ENCODE data around the gene CACNB2.

The CACNB2 gene

GRCh38 chr10:18497806-18498369 lies 357.7 kb downstream of the CACNB2 start:
- Histone ChIP-seq H3F3A (ENCODE audit: control insufficient read depth, insufficient read depth) (no peaks in the 10 kb centered on the region), H3K4me3 (ENCODE audit: low read length) (no peak overlapping the region), H3K9me3 (ENCODE audit: control insufficient read depth, insufficient read depth, low read length) (no peaks in the 10 kb centered on the region), H3K36me3 (ENCODE audit: control insufficient read depth, low read length) (no peaks in the 10 kb centered on the region), H3K27ac (ENCODE audit: low read depth, low read length) (no peak overlapping the region), H3K4me2 (ENCODE audit: low read length) (no peak overlapping the region), H3K4me1 (ENCODE audit: control insufficient read depth, low read length) (no peaks in the 10 kb centered on the region), H3K27me3 (ENCODE audit: control insufficient read depth, low read length) (no peaks in the 10 kb centered on the region), H4K20me1 (ENCODE audit: control insufficient read depth, insufficient read depth, low read depth, low read length) (no peaks in the 10 kb centered on the region), H3K9me2 (replicated peaks; ENCODE audit: control insufficient read depth, low read length) (no peaks in the 10 kb centered on the region), H3K79me2 (ENCODE audit: control insufficient read depth, low read length) (no peaks in the 10 kb centered on the region)
- no peak for TF ChIP-seq EZH2phosphoT487 (IDR thresholded peaks at IDR 0.05; ENCODE audit: borderline replicate concordance, low read length)
- no peak for TF ChIP-seq CTCF (IDR thresholded peaks at IDR 0.05; ENCODE audit: low read depth, low read length, poor library complexity, severe bottlenecking)

GRCh38 chr10:18498998-18499397 lies 358.8 kb downstream of the CACNB2 start:
- no peak overlapping the region for H3K27ac ChIP-seq (ENCODE audit: low read depth, low read length)
- H3K36me3 ChIP-seq (ENCODE audit: control insufficient read depth, low read length) = no peaks in the 10 kb centered on the region
- no peaks in the 10 kb centered on the region for H3K4me1 ChIP-seq (ENCODE audit: control insufficient read depth, low read length)
- H3K79me2 ChIP-seq (ENCODE audit: control insufficient read depth, low read length) = no peaks in the 10 kb centered on the region
- no peaks in the 10 kb centered on the region for H3F3A ChIP-seq (ENCODE audit: control insufficient read depth, insufficient read depth)
- TF ChIP-seq CTCF (IDR thresholded peaks at IDR 0.05; ENCODE audit: low read depth, low read length, poor library complexity, severe bottlenecking) (no peak), EZH2phosphoT487 (IDR thresholded peaks at IDR 0.05; ENCODE audit: borderline replicate concordance, low read length) (no peak)
- H3K9me3 ChIP-seq (ENCODE audit: control insufficient read depth, insufficient read depth, low read length) = no peaks in the 10 kb centered on the region
- no peak overlapping the region for H3K4me3 ChIP-seq (ENCODE audit: low read length)
- H3K27me3 ChIP-seq (ENCODE audit: control insufficient read depth, low read length) = no peaks in the 10 kb centered on the region
- H3K9me2 ChIP-seq (replicated peaks; ENCODE audit: control insufficient read depth, low read length) = no peaks in the 10 kb centered on the region
- H4K20me1 ChIP-seq (ENCODE audit: control insufficient read depth, insufficient read depth, low read depth, low read length) = no peaks in the 10 kb centered on the region
- no peak overlapping the region for H3K4me2 ChIP-seq (ENCODE audit: low read length)

- H3K4me1 ChIP-seq (ENCODE audit: control insufficient read depth, low read length) = no peaks in the 10 kb centered on the region
- H3K79me2 ChIP-seq (ENCODE audit: control insufficient read depth, low read length) = no peaks in the 10 kb centered on the region
- no peaks in the 10 kb centered on the region for H4K20me1 ChIP-seq (ENCODE audit: control insufficient read depth, insufficient read depth, low read depth, low read length)
- H3K4me2 ChIP-seq (ENCODE audit: low read length) = no peak overlapping the region
- H3F3A ChIP-seq (ENCODE audit: control insufficient read depth, insufficient read depth) = no peaks in the 10 kb centered on the region
- H3K36me3 ChIP-seq (ENCODE audit: control insufficient read depth, low read length) = no peaks in the 10 kb centered on the region
- H3K27ac ChIP-seq (ENCODE audit: low read depth, low read length) = no peak overlapping the region
- no peaks in the 10 kb centered on the region for H3K27me3 ChIP-seq (ENCODE audit: control insufficient read depth, low read length)
- no peaks in the 10 kb centered on the region for H3K9me3 ChIP-seq (ENCODE audit: control insufficient read depth, insufficient read depth, low read length)
- no peak for TF ChIP-seq EZH2phosphoT487 (IDR thresholded peaks at IDR 0.05; ENCODE audit: borderline replicate concordance, low read length)
- TF ChIP-seq CTCF (IDR thresholded peaks at IDR 0.05; ENCODE audit: low read depth, low read length, poor library complexity, severe bottlenecking) = no peak
- H3K4me3 ChIP-seq (ENCODE audit: low read length) = no peak overlapping the region
- no peaks in the 10 kb centered on the region for H3K9me2 ChIP-seq (replicated peaks; ENCODE audit: control insufficient read depth, low read length)
These were observed 360.4 kb downstream of the CACNB2 start for GRCh38 chr10:18500576-18500975.

All from DOHH2 (cell line).